H9 (cell line): ENCODE results near the gene METTL16. TPM values are rescaled to one million over a fixed set of nuclear protein-coding genes. Genes with fewer than 3 reads are reported as not detected.

Experiments used
- DNase-seq: peaks from one replicate; pipeline ENCODE4 v3.0.0-alpha.2; 2017
- H2AFZ ChIP-seq: one replicate; pipeline ENCODE4 v1.6.1; 2013; ENCODE audit warnings: mild to moderate bottlenecking, low read length, control low read depth, moderate library complexity
- H2AK5ac ChIP-seq: 2 replicates; pipeline ENCODE4 v1.6.1; 2013; ENCODE audit warnings: low read length, control low read depth, mixed read lengths; ENCODE audit not compliant: insufficient read length
- H2BK120ac ChIP-seq: one replicate; pipeline ENCODE4 v1.6.1; 2013; ENCODE audit warnings: low read depth, mild to moderate bottlenecking, low read length, control low read depth, inconsistent platforms; ENCODE audit not compliant: poor library complexity, severe bottlenecking
- H2BK12ac ChIP-seq: 2 replicates; pipeline ENCODE4 v1.6.1; 2013; ENCODE audit warnings: low read length, control low read depth, mixed read lengths, low read depth; ENCODE audit not compliant: insufficient read length
- H2BK15ac ChIP-seq: 2 replicates; pipeline ENCODE4 v1.6.1; 2013; ENCODE audit warnings: low read depth, low read length, control low read depth
- H2BK20ac ChIP-seq: one replicate; pipeline ENCODE4 v1.6.1; 2013; ENCODE audit warnings: low read depth, mild to moderate bottlenecking, low read length, control low read depth, inconsistent platforms; ENCODE audit not compliant: poor library complexity, severe bottlenecking
- H2BK5ac ChIP-seq: 2 replicates; pipeline ENCODE4 v1.6.1; 2013; ENCODE audit warnings: low read length, control low read depth, mixed read lengths; ENCODE audit not compliant: insufficient read length
- H3K14ac ChIP-seq: 2 replicates; pipeline ENCODE4 v1.6.1; 2013; ENCODE audit warnings: low read length, control low read depth; ENCODE audit not compliant: insufficient read depth
- H3K18ac ChIP-seq: 2 replicates; pipeline ENCODE4 v1.6.1; 2013; ENCODE audit warnings: low read depth, mild to moderate bottlenecking, mixed read lengths, low read length, control low read depth; ENCODE audit not compliant: insufficient read length
- H3K23ac ChIP-seq: 2 replicates; pipeline ENCODE4 v1.6.1; 2013; ENCODE audit warnings: low read length, control low read depth, mixed read lengths, low read depth; ENCODE audit not compliant: insufficient read length
- H3K23me2 ChIP-seq: 2 replicates; pipeline ENCODE4 v1.6.1; 2013; ENCODE audit warnings: low read depth, mild to moderate bottlenecking, mixed read lengths, low read length, control low read depth; ENCODE audit not compliant: insufficient read length, poor library complexity, severe bottlenecking
- H3K27ac ChIP-seq: 2 replicates; pipeline ENCODE4 v1.5.1; 2013; ENCODE audit warnings: low read length, control low read depth, mixed read lengths, low read depth; ENCODE audit not compliant: insufficient read length
- H3K27me3 ChIP-seq: 2 replicates; pipeline ENCODE4 v1.6.1; 2013; ENCODE audit warnings: low read length, control low read depth, inconsistent platforms; ENCODE audit not compliant: insufficient read depth
- H3K4ac ChIP-seq: 2 replicates; pipeline ENCODE4 v1.6.1; 2013; ENCODE audit warnings: low read depth, mild to moderate bottlenecking, control low read depth, inconsistent platforms, low read length, moderate library complexity
- H3K4me1 ChIP-seq: 2 replicates; pipeline ENCODE4 v1.6.1; 2013; ENCODE audit warnings: low read length, control low read depth, inconsistent platforms; ENCODE audit not compliant: insufficient read depth
- H3K4me2 ChIP-seq: 2 replicates; pipeline ENCODE4 v1.6.1; 2013; ENCODE audit warnings: low read length, control low read depth, mixed read lengths; ENCODE audit not compliant: insufficient read length, insufficient read depth
- H3K56ac ChIP-seq: 2 replicates; pipeline ENCODE4 v1.6.1; 2013; ENCODE audit warnings: low read depth, mild to moderate bottlenecking, mixed read lengths, low read length, control low read depth; ENCODE audit not compliant: insufficient read length
- H3K79me1 ChIP-seq: 2 replicates; pipeline ENCODE4 v1.6.1; 2013; ENCODE audit warnings: low read depth, mild to moderate bottlenecking, moderate library complexity, low read length, control low read depth, inconsistent platforms; ENCODE audit not compliant: insufficient read depth, poor library complexity, severe bottlenecking
- H3K79me2 ChIP-seq: 2 replicates; pipeline ENCODE4 v1.6.1; 2013; ENCODE audit warnings: low read length, control low read depth, inconsistent platforms; ENCODE audit not compliant: insufficient read depth
- H3K9ac ChIP-seq: 2 replicates; pipeline ENCODE4 v1.6.1; 2013; ENCODE audit warnings: low read length, control low read depth, mixed read lengths; ENCODE audit not compliant: insufficient read length; ENCODE audit errors: extremely low read depth
- H3K9me3 ChIP-seq: one replicate; pipeline ENCODE4 v1.6.1; 2013; ENCODE audit warnings: low read depth, low read length, inconsistent platforms; ENCODE audit not compliant: control insufficient read depth
- H3T11ph ChIP-seq: one replicate; pipeline ENCODE4 v1.6.1; 2013; ENCODE audit warnings: mild to moderate bottlenecking, low read length, control low read depth, inconsistent platforms
- H4K20me1 ChIP-seq: one replicate; pipeline ENCODE4 v1.6.1; 2013; ENCODE audit not compliant: control insufficient read depth, insufficient read length, insufficient read depth
- H4K5ac ChIP-seq: 2 replicates; pipeline ENCODE4 v1.6.1; 2013; ENCODE audit warnings: low read depth, mild to moderate bottlenecking, mixed read lengths, low read length, control low read depth; ENCODE audit not compliant: insufficient read length
- H4K8ac ChIP-seq: replicated peaks from 2 replicates; pipeline ENCODE4 v1.6.1; 2013; ENCODE audit warnings: low read length, control low read depth, mixed read lengths, low read depth; ENCODE audit not compliant: insufficient read length
- H4K91ac ChIP-seq: 2 replicates; pipeline ENCODE4 v1.6.1; 2013; ENCODE audit warnings: low read depth, mild to moderate bottlenecking, moderate library complexity, mixed read lengths, low read length, control low read depth; ENCODE audit not compliant: insufficient read length
- H3K27ac Mint-ChIP-seq, 3 experiments: 2 replicates in 2 of 3; 3 replicates in 1 of 3; pipeline ENCODE4 v1.8.0; 2020 to 2021; ENCODE audit warnings: mixed read lengths in 3 of 3, mild to moderate bottlenecking in 1 of 3, moderate library complexity in 1 of 3
- H3K27me3 Mint-ChIP-seq: 2 replicates; pipeline ENCODE4 v1.8.0; 2021; ENCODE audit warnings: low read depth, mild to moderate bottlenecking, moderate library complexity, mixed read lengths
- H3K36me3 Mint-ChIP-seq, 3 experiments: 2 replicates in 2 of 3; 3 replicates in 1 of 3; pipeline ENCODE4 v1.8.0; 2020 to 2021; ENCODE audit warnings: low read depth in 3 of 3, mixed read lengths in 3 of 3; ENCODE audit not compliant: insufficient read depth in 1 of 3
- H3K4me1 Mint-ChIP-seq, 2 experiments: 2 replicates each; pipeline ENCODE4 v1.8.0; 2020; ENCODE audit warnings: mixed read lengths in 2 of 2
- H3K4me3 Mint-ChIP-seq, 2 experiments: 2 replicates in 1 of 2; 3 replicates in 1 of 2; pipeline ENCODE4 v1.8.0; 2020 to 2021; ENCODE audit warnings: mild to moderate bottlenecking in 2 of 2, mixed read lengths in 2 of 2, moderate library complexity in 1 of 2
- H3K9me3 Mint-ChIP-seq, 2 experiments: 2 replicates in 1 of 2; 3 replicates in 1 of 2; pipeline ENCODE4 v1.8.0; 2020; ENCODE audit warnings: mild to moderate bottlenecking in 2 of 2, mixed read lengths in 2 of 2, moderate library complexity in 1 of 2
- whole genome bisulfite sequencing: extraction: QIAGEN DNeasy Blood & Tissue Kit; methylation state at CpG from one replicate; pipeline ENCODE4 v1.1.7; 2013; ENCODE audit warnings: missing lambda C conversion rate, low lambda C conversion rate, mixed read lengths; ENCODE audit not compliant: insufficient read length; ENCODE audit errors: extremely low coverage; 5-methylcytosine and 5-hydroxymethylcytosine counted together
- total RNA-seq: library from RNA; stranded (reverse); gene quantifications from 2 replicates; pipeline ENCODE4 v1.2.1, GENCODE V29; 2021
- TF ChIP-seq, protein P1 (sequence below): fragments of 200-600 bp; sonication (generic); conservative IDR thresholded peaks from 3 replicates; pipeline ENCODE4 v1.8.0; 2021; ENCODE audit warnings: antibody characterized with exemption, mild to moderate bottlenecking

METTL16 gene
- total RNA-seq, 1 experiment from 2014 or later: 55.4 TPM

GRCh38 chr17:2545393-2545792 lies 33.7 kb upstream of the METTL16 start:
- H3K79me1 ChIP-seq: no peaks in the 10 kb centered on the region
- H3K4me2 ChIP-seq: no peak overlapping the region
- no peak overlapping the region for H2AFZ ChIP-seq
- H3K4me1 ChIP-seq: no peaks in the 10 kb centered on the region
- Mint-ChIP-seq H3K4me1 (peaks cover 3 to 8% of the 10 kb centered on the region in 2 experiments; a peak in 3 of 4 replicates), H3K9me3 (no peaks in the 10 kb centered on the region; a peak in 1 of 5 replicates), H3K4me3 (peak overlapping the region in 1 of 2 experiments; percentile 24; a peak in 1 of 5 replicates), H3K27ac (no peak overlapping the region; a peak in 1 of 7 replicates), H3K27me3 (peaks cover 3% of the 10 kb centered on the region; the same call in 1 of the 2 replicates), H3K36me3 (no peaks in the 10 kb centered on the region)
- H4K91ac ChIP-seq: no peak overlapping the region
- no peak overlapping the region for H3K56ac ChIP-seq
- H2BK5ac ChIP-seq: no peak overlapping the region
- no peak overlapping the region for H3K9ac ChIP-seq
- H3K79me2 ChIP-seq: no peaks in the 10 kb centered on the region
- H3K9me3 ChIP-seq: no peaks in the 10 kb centered on the region
- no peak overlapping the region for H3K18ac ChIP-seq
- H2BK15ac ChIP-seq: no peak overlapping the region; the same call in 1 of the 2 replicates
- H3K27me3 ChIP-seq: no peaks in the 10 kb centered on the region; the same call in 1 of the 2 replicates
- H2AK5ac ChIP-seq: no peak overlapping the region
- H3K27ac ChIP-seq: no peak overlapping the region
- H3K14ac ChIP-seq: no peak overlapping the region
- H4K20me1 ChIP-seq: no peaks in the 10 kb centered on the region
- no peak overlapping the region for H3T11ph ChIP-seq
- no peak overlapping the region for H3K23ac ChIP-seq
- no peak overlapping the region for H4K8ac ChIP-seq
- TF ChIP-seq, protein P1, sequence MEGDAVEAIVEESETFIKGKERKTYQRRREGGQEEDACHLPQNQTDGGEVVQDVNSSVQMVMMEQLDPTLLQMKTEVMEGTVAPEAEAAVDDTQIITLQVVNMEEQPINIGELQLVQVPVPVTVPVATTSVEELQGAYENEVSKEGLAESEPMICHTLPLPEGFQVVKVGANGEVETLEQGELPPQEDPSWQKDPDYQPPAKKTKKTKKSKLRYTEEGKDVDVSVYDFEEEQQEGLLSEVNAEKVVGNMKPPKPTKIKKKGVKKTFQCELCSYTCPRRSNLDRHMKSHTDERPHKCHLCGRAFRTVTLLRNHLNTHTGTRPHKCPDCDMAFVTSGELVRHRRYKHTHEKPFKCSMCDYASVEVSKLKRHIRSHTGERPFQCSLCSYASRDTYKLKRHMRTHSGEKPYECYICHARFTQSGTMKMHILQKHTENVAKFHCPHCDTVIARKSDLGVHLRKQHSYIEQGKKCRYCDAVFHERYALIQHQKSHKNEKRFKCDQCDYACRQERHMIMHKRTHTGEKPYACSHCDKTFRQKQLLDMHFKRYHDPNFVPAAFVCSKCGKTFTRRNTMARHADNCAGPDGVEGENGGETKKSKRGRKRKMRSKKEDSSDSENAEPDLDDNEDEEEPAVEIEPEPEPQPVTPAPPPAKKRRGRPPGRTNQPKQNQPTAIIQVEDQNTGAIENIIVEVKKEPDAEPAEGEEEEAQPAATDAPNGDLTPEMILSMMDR: no peak
- H3K4ac ChIP-seq: no peak overlapping the region
- WGBS: no CpG with 5 or more reads among the region's 7 CpGs
- no peak overlapping the region for H2BK120ac ChIP-seq
- H2BK12ac ChIP-seq: no peak overlapping the region
- H2BK20ac ChIP-seq: no peak overlapping the region
- no peak overlapping the region for H4K5ac ChIP-seq
- DNase-seq: no peak
- no peaks in the 10 kb centered on the region for H3K23me2 ChIP-seq
